GM12878 (cell line): ENCODE results near the gene C2. TPM values are rescaled to one million over a fixed set of nuclear protein-coding genes. Genes with fewer than 3 reads are reported as not detected.
A peak's percentile ranks its signal among the peaks of the same experiment; 100 is the strongest.

Experiments used
- ATAC-seq: fragments of 200-7000 bp; cut with Tn5 transposase; 3 replicates; pipeline ENCODE4 v1.9.1; 2020; ENCODE audit warnings: mild to moderate bottlenecking, moderate library complexity
- BruUV-seq: library from RNA; stranded (reverse); fragments of 400-500 nt; replicated peaks from 2 replicates; lab custom pipeline; 2021; lab: Mats Ljungman, UMichigan
- CTCF ChIA-PET: fragments of 300-600 bp; sonication (Branson Sonifier 250); formaldehyde crosslinking; extraction: SDS; loops from one replicate; lab custom pipeline; 2021; ENCODE audit warnings: inconsistent platforms; lab: Yijun Ruan, JAX
- POLR2A ChIA-PET: fragments of 350-600 bp; formaldehyde crosslinking; extraction: SDS; loops from one replicate; lab custom pipeline; 2021; ENCODE audit warnings: inconsistent platforms; lab: Charles Lee
- RAD21 ChIA-PET: fragments of 300-600 bp; sonication (Branson Sonifier 250); formaldehyde crosslinking; loops from one replicate; lab custom pipeline; 2023; ENCODE audit warnings: antibody characterized with exemption; ENCODE audit not compliant: unreplicated experiment; lab: Charles Lee
- SMC1A ChIA-PET: fragments of 300-600 bp; sonication (Branson Sonifier 250); formaldehyde crosslinking; loops from one replicate; lab custom pipeline; 2023; ENCODE audit not compliant: unreplicated experiment, uncharacterized antibody; lab: Charles Lee
- DNase-seq: peaks from one replicate; pipeline ENCODE4 v3.0.0-alpha.2; 2011; ENCODE audit warnings: low read depth, low spot score
- FAIRE-seq: peaks from 3 replicates; lab custom pipeline; 2011; peaks lifted over from hg19 to GRCh38; lab: Jason Lieb, UNC
- H2AFZ ChIP-seq: 2 replicates; pipeline ENCODE4 v1.6.0; 2011; ENCODE audit warnings: low read depth, low read length, control low read depth; ENCODE audit not compliant: control insufficient read depth
- H3K27ac ChIP-seq: 2 replicates; pipeline ENCODE4 v1.5.1; 2011; ENCODE audit warnings: control low read depth; ENCODE audit not compliant: control insufficient read depth, insufficient read depth
- H3K27me3 ChIP-seq, 2 experiments: replicated peaks in 1 of 2; 2 replicates each; pipeline versions ENCODE4 v1.6.0 to v1.6.1; 2011; ENCODE audit warnings: low read length in 1 of 2; ENCODE audit not compliant: control insufficient read depth in 2 of 2, insufficient read depth in 2 of 2
- H3K36me3 ChIP-seq, 2 experiments: 2 replicates each; pipeline ENCODE4 v1.5.1; 2011; ENCODE audit warnings: low read length in 1 of 2; ENCODE audit not compliant: control insufficient read depth in 2 of 2, insufficient read depth in 2 of 2
- H3K4me1 ChIP-seq: 2 replicates; pipeline ENCODE4 v1.6.1; 2011; ENCODE audit warnings: mild to moderate bottlenecking, low read length, moderate library complexity, mixed read lengths; ENCODE audit not compliant: control insufficient read depth, insufficient read depth
- H3K4me2 ChIP-seq: 2 replicates; pipeline ENCODE4 v1.6.0; 2011; ENCODE audit warnings: control low read depth; ENCODE audit not compliant: control insufficient read depth, insufficient read depth
- H3K4me3 ChIP-seq: fragments of 200-600 bp; sonication (generic); 2 replicates; pipeline ENCODE4 v1.5.1; 2016
- H3K79me2 ChIP-seq: 2 replicates; pipeline ENCODE4 v1.6.0; 2011; ENCODE audit warnings: low read length; ENCODE audit not compliant: control insufficient read depth, insufficient read depth
- H3K9ac ChIP-seq: 2 replicates; pipeline ENCODE4 v1.8.0; 2011; ENCODE audit warnings: low read length, control low read depth, mixed read lengths; ENCODE audit not compliant: control insufficient read depth, insufficient read depth
- H3K9me3 ChIP-seq: replicated peaks from 3 replicates; pipeline ENCODE4 v1.5.1; 2011; ENCODE audit warnings: mild to moderate bottlenecking, low read length; ENCODE audit not compliant: control insufficient read depth, insufficient read depth
- H4K20me1 ChIP-seq: 2 replicates; pipeline ENCODE4 v1.6.0; 2011; ENCODE audit not compliant: control insufficient read depth, insufficient read depth
- BHLHE40 ChIP-seq, 2 experiments: fragments of 450-650 bp in 1 of 2; IDR thresholded peaks; 2 replicates each; pipeline ENCODE4 v1.6.1; 2011 to 2017; ENCODE audit warnings: low read depth in 2 of 2, borderline replicate concordance in 1 of 2, improper control_type of control experiment in 1 of 2, low read length in 1 of 2, mild to moderate bottlenecking in 1 of 2
- CHD2 ChIP-seq: IDR thresholded peaks from 2 replicates; pipeline ENCODE4 v1.6.1; 2011; ENCODE audit warnings: low read depth, low read length, improper control_type of control experiment, borderline replicate concordance
- EP300 ChIP-seq, 2 experiments: fragments of 150-350 bp in 1 of 2; IDR thresholded peaks; 2 replicates each; pipeline ENCODE4 v1.6.1; 2011 to 2012; ENCODE audit warnings: low read depth in 2 of 2, low read length in 2 of 2, borderline replicate concordance in 1 of 2, improper control_type of control experiment in 1 of 2, inconsistent platforms in 1 of 2; ENCODE audit not compliant: control insufficient read depth in 1 of 2
- EZH2 ChIP-seq: IDR thresholded peaks from 2 replicates; pipeline ENCODE4 v1.6.1; 2012; ENCODE audit warnings: low read depth, mild to moderate bottlenecking, control low read depth, inconsistent platforms, low read length, borderline replicate concordance; ENCODE audit not compliant: control insufficient read depth
- HCFC1 ChIP-seq: fragments of 150-350 bp; IDR thresholded peaks from 2 replicates; pipeline ENCODE4 v1.6.1; 2014; ENCODE audit warnings: low read length
- MTA3 ChIP-seq: IDR thresholded peaks from 2 replicates; pipeline ENCODE4 v1.6.1; 2012; ENCODE audit warnings: low read length, inconsistent platforms, borderline replicate concordance
- NR2C2 ChIP-seq: IDR thresholded peaks from 2 replicates; pipeline ENCODE4 v1.6.1; 2011; ENCODE audit warnings: borderline replicate concordance, low read depth; ENCODE audit not compliant: control insufficient read depth, insufficient read length
- NR2F1 ChIP-seq: fragments of 450-650 bp; conservative IDR thresholded peaks from 2 replicates; pipeline ENCODE4 v1.6.1; 2017; ENCODE audit warnings: mild to moderate bottlenecking
- POLR2AphosphoS5 ChIP-seq: IDR thresholded peaks from 2 replicates; pipeline ENCODE4 v1.6.1; 2011; ENCODE audit warnings: mild to moderate bottlenecking, low read length, inconsistent platforms
- RB1 ChIP-seq: fragments of 450-650 bp; formaldehyde crosslinking; IDR thresholded peaks from 2 replicates; pipeline ENCODE4 v1.6.1; 2017; ENCODE audit warnings: mild to moderate bottlenecking, borderline replicate concordance
- STAT1 ChIP-seq: fragments of 450-650 bp; conservative IDR thresholded peaks from 2 replicates; pipeline ENCODE4 v1.6.1; 2014; ENCODE audit warnings: antibody characterized with exemption, mild to moderate bottlenecking
- TARDBP ChIP-seq: IDR thresholded peaks from 2 replicates; pipeline ENCODE4 v1.6.1; 2016; ENCODE audit warnings: borderline replicate concordance
- ZBED1 ChIP-seq: IDR thresholded peaks from 2 replicates; pipeline ENCODE4 v1.6.1; 2016; ENCODE audit warnings: borderline replicate concordance
- ZNF207 ChIP-seq: fragments of 450-650 bp; IDR thresholded peaks from 2 replicates; pipeline ENCODE4 v1.6.1; 2014; ENCODE audit warnings: antibody characterized with exemption, mild to moderate bottlenecking, borderline replicate concordance
- WGBS: methylation state at CpG from one replicate; pipeline ENCODE4 v1.1.6; 2016; ENCODE audit warnings: low lambda C conversion rate; ENCODE audit not compliant: insufficient replicate concordance, insufficient coverage; ENCODE audit errors: missing lambda C conversion rate; 5-methylcytosine and 5-hydroxymethylcytosine counted together
- in situ Hi-C: fragments of 300-500 bp; cut with MboI; formaldehyde crosslinking; loops from 9 replicates; pipeline ENCODE4 v1.14.3; 2018; ENCODE audit warnings: mixed read lengths
- intact Hi-C: fragments of 100-400 bp; cut with micrococcal nuclease; formaldehyde crosslinking; loops from one replicate; pipeline ENCODE4 v1.14.2; 2022; ENCODE audit not compliant: unreplicated experiment
- polyA plus RNA-seq, 11 experiments: library from polyadenylated mRNA; depleted of rRNA in 4 of 11; unstranded in 6 of 11; stranded (reverse) in 5 of 11; fragments of >200 nt; fragmentation: Nextera tagmentation in 4 of 11; fragmentation: Illumina TruSeq in 1 of 11; extraction: Ambion mirVana in 4 of 11; extraction: Trizol in 1 of 11; gene quantifications; 1 replicate in 1 of 11; 2 replicates in 10 of 11; pipeline versions ENCODE4 v1.2.1 to v1.2.3, GENCODE V29; 2011 to 2016; ENCODE audit warnings: inconsistent platforms in 2 of 11, missing spikeins in 2 of 11, low read depth in 1 of 11
- total RNA-seq, 4 experiments: library from RNA; depleted of rRNA in 3 of 4; stranded (reverse); fragments of >200 nt in 3 of 4; fragmentation: Illumina TruSeq in 1 of 4; extraction: Trizol in 1 of 4; gene quantifications; 2 replicates each; pipeline versions ENCODE4 v1.2.1 to v1.2.3, GENCODE V29; 2013 to 2021
- TF ChIP-seq, protein P1 (sequence below): fragments of 450-650 bp; IDR thresholded peaks from 2 replicates; pipeline ENCODE4 v1.6.1; 2016; ENCODE audit warnings: mild to moderate bottlenecking, moderate library complexity, borderline replicate concordance
- TF ChIP-seq, protein P2 (sequence below): IDR thresholded peaks from 2 replicates; pipeline ENCODE4 v1.6.1; 2011; ENCODE audit warnings: borderline replicate concordance, low read depth, mild to moderate bottlenecking, moderate library complexity, mixed read lengths, low read length; ENCODE audit not compliant: insufficient read depth; ENCODE audit errors: extremely low read length

C2 gene
- total and polyA plus RNA-seq, 10 of the 15 experiments (the other 5 are each of a cell fraction or from before 2014, with no cell fraction given): 0.06 to 0.97 (median 0.21) TPM; not detected in 5

DNA sequence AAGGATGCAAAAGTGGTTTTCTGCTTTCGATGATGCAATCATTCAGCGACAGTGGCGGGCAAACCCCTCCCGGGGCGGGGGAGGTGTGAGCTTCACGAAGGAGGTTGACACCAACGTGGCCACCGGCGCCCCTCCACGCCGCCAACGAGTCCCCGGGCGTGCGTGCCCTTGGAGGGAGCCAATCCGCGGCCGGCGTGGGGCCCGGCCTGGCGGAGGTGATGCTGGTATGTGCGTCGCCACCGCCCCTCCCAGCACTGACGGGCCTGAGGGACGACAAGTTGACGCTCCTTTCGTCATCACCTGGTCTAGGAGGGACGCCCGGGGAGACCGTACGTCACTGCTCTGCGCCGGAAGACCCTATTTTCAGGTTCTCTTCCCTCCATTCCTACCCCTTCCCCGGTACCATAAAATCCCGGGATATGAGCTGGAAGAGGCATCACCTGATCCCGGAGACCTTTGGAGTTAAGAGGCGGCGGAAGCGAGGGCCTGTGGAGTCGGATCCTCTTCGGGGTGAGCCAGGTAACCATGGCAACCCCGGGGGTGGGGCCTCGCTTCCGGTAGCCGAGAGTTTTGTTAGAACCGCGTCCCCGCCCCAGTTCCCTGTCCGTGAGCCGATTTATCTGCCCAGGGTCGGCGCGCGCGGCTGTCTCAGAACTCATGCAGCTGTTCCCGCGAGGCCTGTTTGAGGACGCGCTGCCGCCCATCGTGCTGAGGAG lies 44.6 kb downstream of the C2 start, which contains the start of gene DXO:
Gene DXO (minus strand): TSS at position 146 of the 716 bp plus-strand sequence. CDS start 463 bp downstream, outside the sequence.
- in situ Hi-C loops (loop anchor here (10.0 kb wide), 1 partner anchor 63 kb away; the partner anchor contains the start of gene CYP21A2), intact Hi-C loops (loop anchor here (1.0 kb wide), 1 partner anchor 13 kb away; the partner anchor contains the start of gene SKIC2)
- Histone ChIP-seq H3K4me2 (peak within 1 kb of the TSS; percentile 100), H3K4me1 (peaks cover 13% of the 10 kb centered on the region), H3K27me3 (no peaks in the 10 kb centered on the region), H3K36me3 (peaks cover 4 to 7% of the 10 kb centered on the region in 2 experiments; a peak in 3 of 4 replicates), H4K20me1 (no peaks in the 10 kb centered on the region), H2AFZ (peak within 1 kb of the TSS; percentile 99), H3K27ac (peak within 1 kb of the TSS; percentile 99), H3K9ac (peak within 1 kb of the TSS; percentile 90), H3K4me3 (peak within 1 kb of the TSS; percentile 66), H3K79me2 (peaks cover 22% of the 10 kb centered on the region), H3K9me3 (no peaks in the 10 kb centered on the region)
- DNase-seq (peak; percentile 94), FAIRE-seq (no peak), ATAC-seq (peak; percentile 97)
- no TSS peak for BruUV-seq
- SMC1A ChIA-PET: interaction anchor here (1.0 to 1.8 kb wide), 3 partner anchors 13 to 70 kb away, joined by 3 to 17 read pairs (median 3); partner anchors contain the start of genes NELFE, SKIC2 and ZBTB12
- CTCF ChIA-PET: interaction anchor here (0.6 to 3.1 kb wide), 3 partner anchors 13 to 431 kb away, joined by 3 to 10 read pairs (median 5); partner anchors contain the start of genes NELFE and SKIC2
- under 1% methylated on average over 61 of the region's 62 CpGs for WGBS
- RAD21 ChIA-PET: interaction anchor here (0.7 to 1.9 kb wide), 9 partner anchors 14 to 310 kb away, joined by 3 to 11 read pairs (median 3); partner anchors contain the start of genes NELFE, NEU1 and SKIC2
- POLR2A ChIA-PET: interaction anchor here (0.9 to 4.3 kb wide), 4 partner anchors 14 to 425 kb away, joined by 3 to 48 read pairs (median 4); partner anchors contain the start of genes NELFE, NFKBIL1, SKIC2 and ZBTB12
- TF ChIP-seq TARDBP (peak; percentile 23), HCFC1 (peak; percentile 65), ZBED1 (peak; percentile 17; the same call in 1 of the 2 replicates), MTA3 (no peak), EP300 (IDR thresholded peaks at IDR 0.05; ENCODE audit: borderline replicate concordance in 1 of 2, control insufficient read depth in 1 of 2, low read depth in 2 of 2, low read length in 2 of 2) (peak; percentile 49 to 51; a peak in 1 of 4 replicates), NR2C2 (no peak), STAT1 (0 out of 2 replicates have a peak, but pooled peaks have one; percentile 41), POLR2AphosphoS5 (peak; percentile 53; the same call in 1 of the 2 replicates), NR2F1 (peak; percentile 46; the same call in 1 of the 2 replicates), RB1 (peak; percentile 84; the same call in 1 of the 2 replicates), EZH2 (no peak), ZNF207 (peak; percentile 70; the same call in 1 of the 2 replicates), BHLHE40 (IDR thresholded peaks at IDR 0.05; ENCODE audit: borderline replicate concordance in 1 of 2, low read depth in 2 of 2, low read length in 1 of 2) (peak; percentile 69 to 83; a peak in 3 of 4 replicates), CHD2 (peak; percentile 76)
- TF ChIP-seq, protein P1, sequence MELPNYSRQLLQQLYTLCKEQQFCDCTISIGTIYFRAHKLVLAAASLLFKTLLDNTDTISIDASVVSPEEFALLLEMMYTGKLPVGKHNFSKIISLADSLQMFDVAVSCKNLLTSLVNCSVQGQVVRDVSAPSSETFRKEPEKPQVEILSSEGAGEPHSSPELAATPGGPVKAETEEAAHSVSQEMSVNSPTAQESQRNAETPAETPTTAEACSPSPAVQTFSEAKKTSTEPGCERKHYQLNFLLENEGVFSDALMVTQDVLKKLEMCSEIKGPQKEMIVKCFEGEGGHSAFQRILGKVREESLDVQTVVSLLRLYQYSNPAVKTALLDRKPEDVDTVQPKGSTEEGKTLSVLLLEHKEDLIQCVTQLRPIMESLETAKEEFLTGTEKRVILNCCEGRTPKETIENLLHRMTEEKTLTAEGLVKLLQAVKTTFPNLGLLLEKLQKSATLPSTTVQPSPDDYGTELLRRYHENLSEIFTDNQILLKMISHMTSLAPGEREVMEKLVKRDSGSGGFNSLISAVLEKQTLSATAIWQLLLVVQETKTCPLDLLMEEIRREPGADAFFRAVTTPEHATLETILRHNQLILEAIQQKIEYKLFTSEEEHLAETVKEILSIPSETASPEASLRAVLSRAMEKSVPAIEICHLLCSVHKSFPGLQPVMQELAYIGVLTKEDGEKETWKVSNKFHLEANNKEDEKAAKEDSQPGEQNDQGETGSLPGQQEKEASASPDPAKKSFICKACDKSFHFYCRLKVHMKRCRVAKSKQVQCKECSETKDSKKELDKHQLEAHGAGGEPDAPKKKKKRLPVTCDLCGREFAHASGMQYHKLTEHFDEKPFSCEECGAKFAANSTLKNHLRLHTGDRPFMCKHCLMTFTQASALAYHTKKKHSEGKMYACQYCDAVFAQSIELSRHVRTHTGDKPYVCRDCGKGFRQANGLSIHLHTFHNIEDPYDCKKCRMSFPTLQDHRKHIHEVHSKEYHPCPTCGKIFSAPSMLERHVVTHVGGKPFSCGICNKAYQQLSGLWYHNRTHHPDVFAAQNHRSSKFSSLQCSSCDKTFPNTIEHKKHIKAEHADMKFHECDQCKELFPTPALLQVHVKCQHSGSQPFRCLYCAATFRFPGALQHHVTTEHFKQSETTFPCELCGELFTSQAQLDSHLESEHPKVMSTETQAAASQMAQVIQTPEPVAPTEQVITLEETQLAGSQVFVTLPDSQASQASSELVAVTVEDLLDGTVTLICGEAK: peak; percentile 97
- TF ChIP-seq, protein P2, sequence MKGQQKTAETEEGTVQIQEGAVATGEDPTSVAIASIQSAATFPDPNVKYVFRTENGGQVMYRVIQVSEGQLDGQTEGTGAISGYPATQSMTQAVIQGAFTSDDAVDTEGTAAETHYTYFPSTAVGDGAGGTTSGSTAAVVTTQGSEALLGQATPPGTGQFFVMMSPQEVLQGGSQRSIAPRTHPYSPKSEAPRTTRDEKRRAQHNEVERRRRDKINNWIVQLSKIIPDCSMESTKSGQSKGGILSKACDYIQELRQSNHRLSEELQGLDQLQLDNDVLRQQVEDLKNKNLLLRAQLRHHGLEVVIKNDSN: peak; percentile 38
